OCI-LY3 (cell line): ENCODE measurements around the gene PPP1R26.
"Not testable (repeated sequence)": the region's sequence is repeated elsewhere in the genome, so short reads cannot be mapped to it uniquely, and the experiment has no call there.

Experiments
- H2AFZ ChIP-seq: fragments of 200-600, 300-600 bp; shearing (Covaris generic); 2 replicates; pipeline ENCODE4 v1.6.0; 2014; ENCODE audit warnings: antibody characterized with exemption, low read depth, low read length
- H3K27ac ChIP-seq: fragments of 200-600, 300-600 bp; sonication (generic); 2 replicates; pipeline ENCODE4 v1.5.1; 2014; ENCODE audit warnings: mild to moderate bottlenecking, low read length, moderate library complexity, mixed read lengths
- H3K27me3 ChIP-seq: fragments of 200-600, 300-600 bp; sonication (generic); 2 replicates; pipeline ENCODE4 v1.6.1; 2014; ENCODE audit warnings: low read depth, low read length, mixed read lengths
- H3K36me3 ChIP-seq: fragments of 200-600, 300-600 bp; sonication (generic); replicated peaks from 2 replicates; pipeline ENCODE3; 2014; ENCODE audit warnings: low read depth, low read length, mixed read lengths
- H3K4me1 ChIP-seq: fragments of 300-600, 200-600 bp; sonication (generic); 2 replicates; pipeline ENCODE4 v1.6.1; 2014; ENCODE audit warnings: low read length, mixed read lengths
- H3K4me2 ChIP-seq: fragments of 200-600, 300-600 bp; sonication (generic); 2 replicates; pipeline ENCODE4 v1.6.1; 2014; ENCODE audit warnings: low read length, mixed read lengths
- H3K4me3 ChIP-seq: fragments of 300-600, 200-600 bp; sonication (generic); 2 replicates; pipeline ENCODE4 v1.5.1; 2014; ENCODE audit warnings: antibody characterized with exemption, mild to moderate bottlenecking, low read length, moderate library complexity
- H3K79me2 ChIP-seq: fragments of 300-600, 200-600 bp; shearing (Covaris generic); 2 replicates; pipeline ENCODE4 v1.6.1; 2014; ENCODE audit warnings: mild to moderate bottlenecking, low read length, mixed read lengths
- H3K9ac ChIP-seq: fragments of 300-600, 200-600 bp; shearing (Covaris generic); 2 replicates; pipeline ENCODE4 v1.6.0; 2014; ENCODE audit warnings: mild to moderate bottlenecking, low read length, moderate library complexity
- H3K9me3 ChIP-seq: fragments of 200-600, 300-600 bp; shearing (Covaris generic); 2 replicates; pipeline ENCODE4 v1.6.1; 2014; ENCODE audit warnings: low read length, mixed read lengths; ENCODE audit not compliant: insufficient read depth
- H4K20me1 ChIP-seq: fragments of 200-600, 300-600 bp; sonication (generic); 2 replicates; pipeline ENCODE4 v1.6.1; 2016; ENCODE audit warnings: low read length, mixed read lengths; ENCODE audit not compliant: insufficient read depth
- CTCF ChIP-seq: fragments of 200-600, 300-600 bp; sonication (generic); IDR thresholded peaks from 2 replicates; pipeline ENCODE4 v1.5.1; 2014; ENCODE audit warnings: antibody characterized with exemption, low read length, low read depth
- EZH2phosphoT487 ChIP-seq: fragments of 200-600 bp; shearing (Covaris generic); IDR thresholded peaks from 2 replicates; pipeline ENCODE4 v1.6.1; 2018; ENCODE audit warnings: antibody characterized with exemption, mixed run types, low read depth

PPP1R26 gene

GRCh38 chr9:135443797-135444425 is 35.7 kb upstream of the PPP1R26 start:
- Histone ChIP-seq H3K9me3 (no peaks in the 10 kb centered on the region), H2AFZ (no peak overlapping the region), H3K27ac (no peak overlapping the region), H3K4me2 (no peak overlapping the region), H3K9ac (no peak overlapping the region), H3K4me3 (no peak overlapping the region), H3K27me3 (no peaks in the 10 kb centered on the region; the same call in 1 of the 2 replicates), H3K4me1 (no peaks in the 10 kb centered on the region), H3K36me3 (no peaks in the 10 kb centered on the region), H3K79me2 (no peaks in the 10 kb centered on the region), H4K20me1 (no peaks in the 10 kb centered on the region)
- TF ChIP-seq EZH2phosphoT487 (no peak), CTCF (no peak)

- H3K27me3 ChIP-seq, result no peaks in the 10 kb centered on the region
- no peaks in the 10 kb centered on the region for H4K20me1 ChIP-seq
- TF ChIP-seq CTCF (no peak), EZH2phosphoT487 (no peak)
- H2AFZ ChIP-seq, result no peak overlapping the region
- H3K27ac ChIP-seq, result no peak overlapping the region
- H3K4me2 ChIP-seq, result no peak overlapping the region
- no peaks in the 10 kb centered on the region for H3K4me1 ChIP-seq
- H3K36me3 ChIP-seq, result no peaks in the 10 kb centered on the region
- H3K79me2 ChIP-seq, result no peaks in the 10 kb centered on the region
- H3K4me3 ChIP-seq, result no peak overlapping the region
- H3K9ac ChIP-seq, result no peak overlapping the region
- no peaks in the 10 kb centered on the region for H3K9me3 ChIP-seq
Measured at GRCh38 chr9:135447126-135447525, 32.5 kb upstream of the PPP1R26 start.

- Histone ChIP-seq H3K4me1 (no peaks in the 10 kb centered on the region), H2AFZ (no peak overlapping the region), H3K9me3 (no peaks in the 10 kb centered on the region), H3K27ac (no peak overlapping the region), H4K20me1 (no peaks in the 10 kb centered on the region), H3K36me3 (no peaks in the 10 kb centered on the region), H3K4me2 (no peak overlapping the region), H3K27me3 (no peaks in the 10 kb centered on the region), H3K9ac (no peak overlapping the region), H3K4me3 (no peak overlapping the region), H3K79me2 (no peaks in the 10 kb centered on the region)
- TF ChIP-seq EZH2phosphoT487 (no peak), CTCF (no peak)
Measured at GRCh38 chr9:135448663-135449100, 30.9 kb upstream of the PPP1R26 start.

GRCh38 chr9:135449532-135449931 is 30.1 kb upstream of the PPP1R26 start:
- H3K27ac ChIP-seq, H3K4me2 ChIP-seq, H3K4me3 ChIP-seq, H3K9ac ChIP-seq, H3K9me3 ChIP-seq, H3K36me3 ChIP-seq, H3K4me1 ChIP-seq, H3K79me2 ChIP-seq, H3K27me3 ChIP-seq, H4K20me1 ChIP-seq, H2AFZ ChIP-seq: not testable (repeated sequence)
